Measurements from ENCODE around the gene HMGN1. TPM values are rescaled to one million over a fixed set of nuclear protein-coding genes. Genes with fewer than 3 reads are reported as not detected.

The HMGN1 gene
- polyA plus RNA-seq, 1 of the 3 experiments (the other 2 are of a cell fraction), result 219 TPM

DNA sequence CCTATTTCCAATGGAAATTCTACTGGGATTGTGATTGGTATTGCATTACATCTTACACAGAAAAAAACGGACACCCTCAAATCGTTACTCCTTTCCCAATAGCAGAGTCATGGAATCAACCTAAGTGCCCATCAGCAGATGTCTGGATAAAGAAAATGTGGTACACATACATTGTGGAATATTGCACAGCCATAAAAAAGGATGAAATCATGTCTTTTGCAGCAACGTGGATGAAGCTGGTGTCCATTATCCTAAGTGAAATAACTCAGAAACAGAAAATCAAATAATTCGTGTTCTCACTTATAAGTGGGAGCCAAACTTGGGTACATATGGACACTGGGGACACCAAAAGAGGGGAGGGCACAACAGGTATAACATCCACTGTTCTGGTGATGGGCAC lies 14.3 kb downstream of the HMGN1 start:
- no peak for TF ChIP-seq RAD21 (IDR thresholded peaks at IDR 0.05; ENCODE audit: low read length)
- TF ChIP-seq, protein P1, sequence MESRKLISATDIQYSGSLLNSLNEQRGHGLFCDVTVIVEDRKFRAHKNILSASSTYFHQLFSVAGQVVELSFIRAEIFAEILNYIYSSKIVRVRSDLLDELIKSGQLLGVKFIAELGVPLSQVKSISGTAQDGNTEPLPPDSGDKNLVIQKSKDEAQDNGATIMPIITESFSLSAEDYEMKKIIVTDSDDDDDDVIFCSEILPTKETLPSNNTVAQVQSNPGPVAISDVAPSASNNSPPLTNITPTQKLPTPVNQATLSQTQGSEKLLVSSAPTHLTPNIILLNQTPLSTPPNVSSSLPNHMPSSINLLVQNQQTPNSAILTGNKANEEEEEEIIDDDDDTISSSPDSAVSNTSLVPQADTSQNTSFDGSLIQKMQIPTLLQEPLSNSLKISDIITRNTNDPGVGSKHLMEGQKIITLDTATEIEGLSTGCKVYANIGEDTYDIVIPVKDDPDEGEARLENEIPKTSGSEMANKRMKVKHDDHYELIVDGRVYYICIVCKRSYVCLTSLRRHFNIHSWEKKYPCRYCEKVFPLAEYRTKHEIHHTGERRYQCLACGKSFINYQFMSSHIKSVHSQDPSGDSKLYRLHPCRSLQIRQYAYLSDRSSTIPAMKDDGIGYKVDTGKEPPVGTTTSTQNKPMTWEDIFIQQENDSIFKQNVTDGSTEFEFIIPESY (IDR thresholded peaks at IDR 0.05; ENCODE audit: borderline replicate concordance, low read depth), result no peak
- TF ChIP-seq, protein P2, sequence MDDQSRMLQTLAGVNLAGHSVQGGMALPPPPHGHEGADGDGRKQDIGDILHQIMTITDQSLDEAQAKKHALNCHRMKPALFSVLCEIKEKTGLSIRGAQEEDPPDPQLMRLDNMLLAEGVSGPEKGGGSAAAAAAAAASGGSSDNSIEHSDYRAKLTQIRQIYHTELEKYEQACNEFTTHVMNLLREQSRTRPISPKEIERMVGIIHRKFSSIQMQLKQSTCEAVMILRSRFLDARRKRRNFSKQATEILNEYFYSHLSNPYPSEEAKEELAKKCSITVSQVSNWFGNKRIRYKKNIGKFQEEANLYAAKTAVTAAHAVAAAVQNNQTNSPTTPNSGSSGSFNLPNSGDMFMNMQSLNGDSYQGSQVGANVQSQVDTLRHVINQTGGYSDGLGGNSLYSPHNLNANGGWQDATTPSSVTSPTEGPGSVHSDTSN (IDR thresholded peaks at IDR 0.05), result no peak
- no peak for TF ChIP-seq NFIC (IDR thresholded peaks at IDR 0.05; ENCODE audit: borderline replicate concordance)
- no peak for TF ChIP-seq RXRA (IDR thresholded peaks at IDR 0.05; ENCODE audit: borderline replicate concordance, low read depth)
- no peak for TF ChIP-seq FOXM1 (IDR thresholded peaks at IDR 0.05; ENCODE audit: low read depth)
- no peak for TF ChIP-seq SMC3 (IDR thresholded peaks at IDR 0.05; ENCODE audit: low read depth, low read length)
- TF ChIP-seq, protein P3, sequence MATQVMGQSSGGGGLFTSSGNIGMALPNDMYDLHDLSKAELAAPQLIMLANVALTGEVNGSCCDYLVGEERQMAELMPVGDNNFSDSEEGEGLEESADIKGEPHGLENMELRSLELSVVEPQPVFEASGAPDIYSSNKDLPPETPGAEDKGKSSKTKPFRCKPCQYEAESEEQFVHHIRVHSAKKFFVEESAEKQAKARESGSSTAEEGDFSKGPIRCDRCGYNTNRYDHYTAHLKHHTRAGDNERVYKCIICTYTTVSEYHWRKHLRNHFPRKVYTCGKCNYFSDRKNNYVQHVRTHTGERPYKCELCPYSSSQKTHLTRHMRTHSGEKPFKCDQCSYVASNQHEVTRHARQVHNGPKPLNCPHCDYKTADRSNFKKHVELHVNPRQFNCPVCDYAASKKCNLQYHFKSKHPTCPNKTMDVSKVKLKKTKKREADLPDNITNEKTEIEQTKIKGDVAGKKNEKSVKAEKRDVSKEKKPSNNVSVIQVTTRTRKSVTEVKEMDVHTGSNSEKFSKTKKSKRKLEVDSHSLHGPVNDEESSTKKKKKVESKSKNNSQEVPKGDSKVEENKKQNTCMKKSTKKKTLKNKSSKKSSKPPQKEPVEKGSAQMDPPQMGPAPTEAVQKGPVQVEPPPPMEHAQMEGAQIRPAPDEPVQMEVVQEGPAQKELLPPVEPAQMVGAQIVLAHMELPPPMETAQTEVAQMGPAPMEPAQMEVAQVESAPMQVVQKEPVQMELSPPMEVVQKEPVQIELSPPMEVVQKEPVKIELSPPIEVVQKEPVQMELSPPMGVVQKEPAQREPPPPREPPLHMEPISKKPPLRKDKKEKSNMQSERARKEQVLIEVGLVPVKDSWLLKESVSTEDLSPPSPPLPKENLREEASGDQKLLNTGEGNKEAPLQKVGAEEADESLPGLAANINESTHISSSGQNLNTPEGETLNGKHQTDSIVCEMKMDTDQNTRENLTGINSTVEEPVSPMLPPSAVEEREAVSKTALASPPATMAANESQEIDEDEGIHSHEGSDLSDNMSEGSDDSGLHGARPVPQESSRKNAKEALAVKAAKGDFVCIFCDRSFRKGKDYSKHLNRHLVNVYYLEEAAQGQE (IDR thresholded peaks at IDR 0.05; ENCODE audit: low read depth, low read length), result no peak
- no peak for TF ChIP-seq FOXJ3 (CRISPR knock-in tag; IDR thresholded peaks at IDR 0.05)
- no peak for TF ChIP-seq GATA2 (CRISPR knock-in tag; IDR thresholded peaks at IDR 0.05)
- no peak for TF ChIP-seq YY1 (IDR thresholded peaks at IDR 0.05; ENCODE audit: low read depth)
- TF ChIP-seq ELF1 (IDR thresholded peaks at IDR 0.05), result no peak
- no peak for TF ChIP-seq EZH2phosphoT487 (IDR thresholded peaks at IDR 0.05; ENCODE audit: borderline replicate concordance, low read depth)
- no peak for TF ChIP-seq POLR2AphosphoS5 (IDR thresholded peaks at IDR 0.05; ENCODE audit: low read depth, low read length)
- no peak for TF ChIP-seq JUND (IDR thresholded peaks at IDR 0.05)
- no peak for TF ChIP-seq FOSL2 (IDR thresholded peaks at IDR 0.05; ENCODE audit: borderline replicate concordance, low read depth)
- TF ChIP-seq, protein P4, sequence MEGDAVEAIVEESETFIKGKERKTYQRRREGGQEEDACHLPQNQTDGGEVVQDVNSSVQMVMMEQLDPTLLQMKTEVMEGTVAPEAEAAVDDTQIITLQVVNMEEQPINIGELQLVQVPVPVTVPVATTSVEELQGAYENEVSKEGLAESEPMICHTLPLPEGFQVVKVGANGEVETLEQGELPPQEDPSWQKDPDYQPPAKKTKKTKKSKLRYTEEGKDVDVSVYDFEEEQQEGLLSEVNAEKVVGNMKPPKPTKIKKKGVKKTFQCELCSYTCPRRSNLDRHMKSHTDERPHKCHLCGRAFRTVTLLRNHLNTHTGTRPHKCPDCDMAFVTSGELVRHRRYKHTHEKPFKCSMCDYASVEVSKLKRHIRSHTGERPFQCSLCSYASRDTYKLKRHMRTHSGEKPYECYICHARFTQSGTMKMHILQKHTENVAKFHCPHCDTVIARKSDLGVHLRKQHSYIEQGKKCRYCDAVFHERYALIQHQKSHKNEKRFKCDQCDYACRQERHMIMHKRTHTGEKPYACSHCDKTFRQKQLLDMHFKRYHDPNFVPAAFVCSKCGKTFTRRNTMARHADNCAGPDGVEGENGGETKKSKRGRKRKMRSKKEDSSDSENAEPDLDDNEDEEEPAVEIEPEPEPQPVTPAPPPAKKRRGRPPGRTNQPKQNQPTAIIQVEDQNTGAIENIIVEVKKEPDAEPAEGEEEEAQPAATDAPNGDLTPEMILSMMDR (IDR thresholded peaks at IDR 0.05), result no peak
- TF ChIP-seq RFX5 (IDR thresholded peaks at IDR 0.05; ENCODE audit: low read length), result no peak
- TF ChIP-seq EP300 (IDR thresholded peaks at IDR 0.05; ENCODE audit: borderline replicate concordance in 1 of 2, low read depth in 1 of 2, low read length in 1 of 2), result no peak
- no peak for TF ChIP-seq TEAD4 (IDR thresholded peaks at IDR 0.05; ENCODE audit: borderline replicate concordance, insufficient read depth)
- no peak for DNase-seq
- no peak overlapping the region for H3K4me2 ChIP-seq
- H3K79me2 ChIP-seq (ENCODE audit: insufficient read depth), result no peaks in the 10 kb centered on the region
- no peaks in the 10 kb centered on the region for H4K20me1 ChIP-seq (ENCODE audit: insufficient read depth)
- H2AFZ ChIP-seq (ENCODE audit: low read depth), result no peak overlapping the region
- no peak overlapping the region for H3K4me3 ChIP-seq (ENCODE audit: low read depth in 2 of 2, low read length in 1 of 2)
- no peaks in the 10 kb centered on the region for H3K27me3 ChIP-seq (ENCODE audit: insufficient read depth)
- ChIA-PET CTCF (no interaction called here), POLR2A (no interaction called here)
- 81% methylated on average over 4 of the region's 4 CpGs for WGBS (ENCODE audit: low lambda C conversion rate)
- H3K9ac ChIP-seq, result no peak overlapping the region
- H3K36me3 ChIP-seq (replicated peaks in 1 of 2; ENCODE audit: control insufficient read depth in 1 of 2, insufficient read depth in 2 of 2, low read length in 1 of 2), result no peaks in the 10 kb centered on the region
- no peaks in the 10 kb centered on the region for H3K9me3 ChIP-seq
- no peak overlapping the region for H3K27ac ChIP-seq (ENCODE audit: low read depth in 2 of 2, low read length in 1 of 2)
- H3K4me1 ChIP-seq (ENCODE audit: control insufficient read depth in 1 of 2, insufficient read depth in 2 of 2, low read depth in 1 of 2, low read length in 1 of 2), result no peaks in the 10 kb centered on the region
- no peaks in the 10 kb centered on the region for H3K9me2 ChIP-seq
- peaks cover 3% of the 10 kb centered on the region for H3F3A ChIP-seq (replicated peaks; ENCODE audit: insufficient read depth)

Measured in SK-N-SH (cell line).